ENCODE measurements around the gene ARHGAP42. TPM values are rescaled to one million over a fixed set of nuclear protein-coding genes. Genes with fewer than 3 reads are reported as not detected.

Gene ARHGAP42
- polyA plus RNA-seq, 1 donor (not counting 4 experiments of a cell fraction or from before 2014, with no cell fraction given), result 5.5 TPM

DNA sequence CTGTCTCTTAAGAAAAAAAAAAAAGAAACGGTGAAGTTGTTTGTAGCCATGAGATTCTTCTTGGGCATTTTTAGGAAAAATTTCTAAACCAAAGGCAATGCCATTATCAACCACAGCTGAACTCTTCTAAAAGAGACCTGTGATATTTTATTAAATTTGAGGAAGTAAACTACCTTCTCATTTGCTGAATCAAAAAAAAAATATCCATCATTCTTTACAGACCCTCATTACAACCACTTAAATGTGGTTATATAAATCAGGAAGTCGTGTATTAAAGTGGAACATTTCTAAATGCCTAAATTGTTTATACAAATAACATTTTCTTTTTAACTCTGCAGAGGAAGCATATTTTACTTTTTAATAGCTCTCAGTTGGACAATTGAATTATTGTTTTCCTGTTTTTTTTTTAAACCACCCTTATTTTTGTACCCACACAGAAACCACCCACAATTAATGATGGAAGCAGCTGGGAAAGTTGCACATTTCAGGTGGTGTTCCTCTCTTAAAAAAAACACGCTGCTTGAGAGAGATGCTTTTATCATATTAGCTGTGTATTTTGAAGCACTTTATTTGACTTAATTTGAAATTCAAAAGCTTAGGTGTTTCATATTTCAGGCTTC lies 91.2 kb downstream of the ARHGAP42 start:
- Histone ChIP-seq H3K4me2 (ENCODE audit: control insufficient read depth, extremely low read depth, insufficient read depth, low read depth, low read length) (no peak overlapping the region), H4K20me1 (ENCODE audit: control insufficient read depth, extremely low read depth, insufficient read depth, low read length) (no peaks in the 10 kb centered on the region), H3K36me3 (ENCODE audit: control insufficient read depth in 2 of 2, extremely low read depth in 1 of 2, insufficient read depth in 2 of 2, low read length in 2 of 2) (no peaks in the 10 kb centered on the region), H3K9me3 (ENCODE audit: control insufficient read depth, low read depth, low read length) (no peaks in the 10 kb centered on the region), H3K4me1 (ENCODE audit: control insufficient read depth, extremely low read depth, insufficient read depth, low read length) (peaks cover 41% of the 10 kb centered on the region), H3K27ac (ENCODE audit: control insufficient read depth, insufficient read depth, low read length) (peak overlapping the region; percentile 95), H3K27me3 (ENCODE audit: control insufficient read depth, extremely low read depth, insufficient read depth, low read length) (no peaks in the 10 kb centered on the region), H3K9me1 (ENCODE audit: control insufficient read depth, extremely low read depth, insufficient read depth, low read length) (no peaks in the 10 kb centered on the region), H3K9ac (ENCODE audit: control insufficient read depth, extremely low read depth, insufficient read depth, low read length) (no peak overlapping the region), H3K79me2 (ENCODE audit: control insufficient read depth, insufficient read depth, low read length) (peaks cover 2% of the 10 kb centered on the region), H2AFZ (ENCODE audit: control insufficient read depth, low read length) (no peak overlapping the region), H3K4me3 (ENCODE audit: control insufficient read depth in 2 of 3, extremely low read depth in 1 of 3, insufficient read depth in 2 of 3, low read depth in 1 of 3, low read length in 3 of 3) (no peak overlapping the region)
- TF ChIP-seq, protein P1, sequence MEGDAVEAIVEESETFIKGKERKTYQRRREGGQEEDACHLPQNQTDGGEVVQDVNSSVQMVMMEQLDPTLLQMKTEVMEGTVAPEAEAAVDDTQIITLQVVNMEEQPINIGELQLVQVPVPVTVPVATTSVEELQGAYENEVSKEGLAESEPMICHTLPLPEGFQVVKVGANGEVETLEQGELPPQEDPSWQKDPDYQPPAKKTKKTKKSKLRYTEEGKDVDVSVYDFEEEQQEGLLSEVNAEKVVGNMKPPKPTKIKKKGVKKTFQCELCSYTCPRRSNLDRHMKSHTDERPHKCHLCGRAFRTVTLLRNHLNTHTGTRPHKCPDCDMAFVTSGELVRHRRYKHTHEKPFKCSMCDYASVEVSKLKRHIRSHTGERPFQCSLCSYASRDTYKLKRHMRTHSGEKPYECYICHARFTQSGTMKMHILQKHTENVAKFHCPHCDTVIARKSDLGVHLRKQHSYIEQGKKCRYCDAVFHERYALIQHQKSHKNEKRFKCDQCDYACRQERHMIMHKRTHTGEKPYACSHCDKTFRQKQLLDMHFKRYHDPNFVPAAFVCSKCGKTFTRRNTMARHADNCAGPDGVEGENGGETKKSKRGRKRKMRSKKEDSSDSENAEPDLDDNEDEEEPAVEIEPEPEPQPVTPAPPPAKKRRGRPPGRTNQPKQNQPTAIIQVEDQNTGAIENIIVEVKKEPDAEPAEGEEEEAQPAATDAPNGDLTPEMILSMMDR (optimal IDR thresholded peaks at IDR 0.05 in 1 of 3, IDR thresholded peaks at IDR 0.05 in 1 of 3, conservative IDR thresholded peaks at IDR 0.05 in 1 of 3; ENCODE audit: extremely low read depth in 1 of 3, insufficient read depth in 2 of 3, low read length in 3 of 3), result no peak
- no peak for TF ChIP-seq EZH2 (IDR thresholded peaks at IDR 0.05; ENCODE audit: low read length)
- DNase-seq (ENCODE audit: low read depth, low spot score) (no peak), FAIRE-seq (no peak)
- dilution Hi-C loops (cut with MboI; ENCODE audit: extremely low pct_ligation_motif_present, low sequenced_read_pairs), result no loop called here

DNA sequence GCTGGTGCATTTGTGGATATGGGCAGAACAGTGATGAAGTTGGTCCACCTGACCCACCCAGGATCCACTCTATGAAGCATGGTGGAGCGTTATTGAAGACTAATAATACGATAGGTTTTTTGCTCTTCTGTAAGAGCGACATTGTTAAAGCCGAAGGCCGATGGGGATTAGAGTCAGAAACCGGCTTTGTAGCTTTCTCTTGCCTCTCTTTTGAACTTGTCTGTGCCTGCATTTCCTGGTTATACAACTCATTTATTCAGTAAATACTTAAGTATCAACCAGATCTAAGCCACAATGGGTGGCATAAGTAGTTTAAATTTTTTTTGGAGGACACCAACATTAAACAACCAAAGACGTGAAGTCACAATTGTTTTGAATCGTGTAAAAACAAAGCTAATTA lies 93.4 kb downstream of the ARHGAP42 start:
- FAIRE-seq, result peak; percentile 76
- H3K4me3 ChIP-seq (ENCODE audit: control insufficient read depth in 2 of 3, extremely low read depth in 1 of 3, insufficient read depth in 2 of 3, low read depth in 1 of 3, low read length in 3 of 3), result peak overlapping the region in 2 of 3 experiments; percentile 7 to 41
- dilution Hi-C loops (cut with MboI; ENCODE audit: extremely low pct_ligation_motif_present, low sequenced_read_pairs), result no loop called here
- peaks cover 41% of the 10 kb centered on the region for H3K4me1 ChIP-seq (ENCODE audit: control insufficient read depth, extremely low read depth, insufficient read depth, low read length)
- no peaks in the 10 kb centered on the region for H3K27me3 ChIP-seq (ENCODE audit: control insufficient read depth, extremely low read depth, insufficient read depth, low read length)
- peaks cover 2% of the 10 kb centered on the region for H3K79me2 ChIP-seq (ENCODE audit: control insufficient read depth, insufficient read depth, low read length)
- no peaks in the 10 kb centered on the region for H3K9me1 ChIP-seq (ENCODE audit: control insufficient read depth, extremely low read depth, insufficient read depth, low read length)
- no peaks in the 10 kb centered on the region for H3K36me3 ChIP-seq (ENCODE audit: control insufficient read depth in 2 of 2, extremely low read depth in 1 of 2, insufficient read depth in 2 of 2, low read length in 2 of 2)
- peak overlapping the region; percentile 79 for H3K4me2 ChIP-seq (ENCODE audit: control insufficient read depth, extremely low read depth, insufficient read depth, low read depth, low read length)
- peak overlapping the region; percentile 61 for H3K27ac ChIP-seq (ENCODE audit: control insufficient read depth, insufficient read depth, low read length)
- DNase-seq (ENCODE audit: low read depth, low spot score), result no peak
- no peaks in the 10 kb centered on the region for H3K9me3 ChIP-seq (ENCODE audit: control insufficient read depth, low read depth, low read length)
- no peak for TF ChIP-seq EZH2 (IDR thresholded peaks at IDR 0.05; ENCODE audit: low read length)
- H2AFZ ChIP-seq (ENCODE audit: control insufficient read depth, low read length), result peak overlapping the region; percentile 16
- peak overlapping the region; percentile 24 for H3K9ac ChIP-seq (ENCODE audit: control insufficient read depth, extremely low read depth, insufficient read depth, low read length)
- no peaks in the 10 kb centered on the region for H4K20me1 ChIP-seq (ENCODE audit: control insufficient read depth, extremely low read depth, insufficient read depth, low read length)
